Left lobe of liver (tissue), 2 donors: Measurements from ENCODE around the gene PRKCQ. TPM values are rescaled to one million over a fixed set of nuclear protein-coding genes. Genes with fewer than 3 reads are reported as not detected.
"Not testable (repeated sequence)": the region's sequence is repeated elsewhere in the genome, so short reads cannot be mapped to it uniquely, and the experiment has no call there.

Source experiments
- ATAC-seq: fragments of 200-7000 bp; cut with Tn5 transposase; one replicate; pipeline ENCODE4 v1.9.1; 2020; ENCODE audit warnings: mild to moderate bottlenecking, moderate library complexity
- DNase-seq: peaks from one replicate; pipeline ENCODE4 v3.0.0-alpha.2; 2020; ENCODE audit warnings: low spot score
- total RNA-seq: library from RNA; stranded (reverse); gene quantifications from one replicate; pipeline ENCODE4 v1.2.1, GENCODE V29; 2021
- donor health status: DM: no; HTN: no; CAD: no; lungs with moderate emphysema.
- donor health status: DM: no; HTN: yes; CAD: no.

PRKCQ gene
- total RNA-seq, 1 donor from 2014 or later, result 0.20 TPM

DNA sequence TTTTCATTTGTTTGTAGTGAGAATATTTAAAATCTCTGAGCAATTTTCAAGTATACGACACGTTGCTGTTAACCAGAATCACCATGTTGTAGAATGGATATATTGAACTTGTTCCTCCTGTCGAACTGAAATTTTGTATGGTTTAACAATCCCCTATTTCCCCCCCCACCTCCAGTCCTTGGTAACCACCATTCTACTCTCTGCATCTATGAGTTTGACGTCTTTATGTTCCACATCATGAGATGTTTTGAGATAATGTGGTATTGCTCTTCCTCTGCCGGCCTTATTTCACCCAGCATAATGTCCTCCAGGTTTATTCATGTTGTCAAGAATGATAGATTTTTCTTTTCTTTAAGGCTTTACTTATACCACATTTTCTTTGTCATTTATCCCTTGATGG lies 17.4 kb upstream of the PRKCQ start:
- ATAC-seq (no peak), DNase-seq (no peak)

DNA sequence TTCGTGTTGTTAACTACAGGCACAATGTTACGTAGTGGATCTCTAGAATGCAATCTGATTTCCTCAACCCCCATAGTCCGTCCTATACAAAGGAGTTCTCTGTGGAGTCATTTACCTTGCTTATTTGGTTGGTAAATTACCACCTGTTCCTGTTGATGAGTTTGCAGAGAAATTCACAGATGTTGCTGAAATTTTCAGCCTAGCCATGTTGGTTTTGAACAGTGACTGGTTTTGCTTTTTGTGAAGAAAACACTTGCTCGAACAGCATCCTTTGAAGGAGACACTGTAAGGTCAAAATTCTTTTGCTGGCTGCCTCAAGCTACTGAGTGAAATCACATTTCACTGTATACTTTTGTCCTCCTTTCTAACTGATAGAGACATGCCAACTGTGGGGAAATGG lies 15.4 kb upstream of the PRKCQ start:
- DNase-seq (no peak), ATAC-seq (no peak)

DNA sequence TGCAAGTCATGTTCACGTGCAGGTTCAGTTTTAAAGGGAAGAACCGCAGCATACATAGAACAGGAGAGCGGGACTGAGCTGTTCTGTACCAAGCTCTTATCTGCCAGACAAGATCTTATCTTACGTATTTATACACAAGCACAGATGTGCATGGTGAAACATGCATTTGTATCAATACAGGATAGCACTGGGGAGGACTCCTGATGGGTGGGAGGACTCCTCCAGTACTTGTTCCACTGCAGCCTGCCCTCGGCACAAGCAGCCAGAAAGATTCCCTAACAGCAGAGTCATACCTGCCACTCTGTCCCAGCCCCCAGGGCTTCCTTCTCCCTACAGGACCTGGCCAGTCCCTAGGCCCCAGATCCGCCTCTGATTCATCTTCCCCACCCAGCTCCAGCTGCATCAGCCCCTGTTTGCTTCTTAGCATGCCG lies 13.2 kb upstream of the PRKCQ start:
- no peak for DNase-seq
- ATAC-seq, result no peak

DNA sequence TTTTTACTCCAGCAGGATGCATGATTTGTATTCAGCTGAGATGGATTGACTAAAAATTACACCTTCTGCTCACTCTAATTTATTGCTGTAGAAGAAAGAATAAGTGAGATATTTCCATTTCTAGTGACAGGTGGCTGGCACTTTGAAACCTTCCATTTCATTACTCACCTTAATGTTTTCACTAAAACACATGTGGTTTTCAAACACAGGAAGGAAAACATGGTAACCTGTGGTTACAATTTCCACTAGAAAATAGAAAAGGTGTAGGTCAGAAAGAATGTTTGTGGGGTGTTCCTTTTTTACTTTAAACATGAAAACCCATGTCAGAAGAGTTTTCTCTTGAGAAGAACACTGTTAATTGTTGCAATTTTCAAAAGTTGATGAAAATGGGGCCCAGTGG lies 12.0 kb upstream of the PRKCQ start:
- ATAC-seq (no peak), DNase-seq (no peak)

DNA sequence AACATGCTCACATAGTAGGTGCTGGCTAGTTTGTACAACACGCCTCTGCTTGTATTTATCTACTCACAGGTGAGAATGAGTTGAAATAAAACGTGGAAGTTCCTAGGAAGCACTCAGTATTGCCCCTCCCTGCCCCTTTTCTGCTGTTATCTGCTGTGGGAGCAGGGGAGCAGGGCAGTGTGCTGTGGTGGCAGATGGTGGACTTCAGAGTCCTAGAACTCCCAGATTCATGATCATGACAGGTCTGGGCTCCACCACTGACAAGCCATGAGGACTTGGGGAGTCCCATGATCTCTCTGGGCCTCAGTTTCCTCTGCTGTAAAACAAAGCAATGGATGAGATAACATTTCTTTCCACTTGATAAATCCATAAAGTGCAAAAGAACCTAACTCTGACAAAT lies 11.6 kb upstream of the PRKCQ start:
- no peak for ATAC-seq

DNA sequence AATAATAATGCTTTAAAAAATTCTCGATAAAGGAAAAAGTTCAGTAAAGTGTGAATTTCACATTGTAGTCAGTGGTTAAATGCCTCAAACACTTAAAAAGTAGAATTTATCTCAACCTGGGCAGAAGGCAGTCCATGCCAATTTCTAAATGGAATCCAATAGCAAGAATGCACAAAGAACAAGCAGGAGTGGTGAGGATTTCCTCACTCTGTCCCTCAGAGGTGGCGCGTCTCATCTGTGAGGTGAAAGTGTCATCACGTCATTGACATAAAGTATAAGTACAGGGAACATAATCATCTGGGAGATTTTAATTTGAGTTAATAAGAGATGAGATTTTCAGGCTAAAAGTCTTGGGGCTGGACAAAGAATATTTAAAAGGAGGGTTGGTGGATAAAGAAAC lies 10.0 kb upstream of the PRKCQ start:
- ATAC-seq (no peak), DNase-seq (no peak)

More for the DNA sequence above, 11.6 kb upstream of the PRKCQ start:
- no peak for DNase-seq

DNA sequence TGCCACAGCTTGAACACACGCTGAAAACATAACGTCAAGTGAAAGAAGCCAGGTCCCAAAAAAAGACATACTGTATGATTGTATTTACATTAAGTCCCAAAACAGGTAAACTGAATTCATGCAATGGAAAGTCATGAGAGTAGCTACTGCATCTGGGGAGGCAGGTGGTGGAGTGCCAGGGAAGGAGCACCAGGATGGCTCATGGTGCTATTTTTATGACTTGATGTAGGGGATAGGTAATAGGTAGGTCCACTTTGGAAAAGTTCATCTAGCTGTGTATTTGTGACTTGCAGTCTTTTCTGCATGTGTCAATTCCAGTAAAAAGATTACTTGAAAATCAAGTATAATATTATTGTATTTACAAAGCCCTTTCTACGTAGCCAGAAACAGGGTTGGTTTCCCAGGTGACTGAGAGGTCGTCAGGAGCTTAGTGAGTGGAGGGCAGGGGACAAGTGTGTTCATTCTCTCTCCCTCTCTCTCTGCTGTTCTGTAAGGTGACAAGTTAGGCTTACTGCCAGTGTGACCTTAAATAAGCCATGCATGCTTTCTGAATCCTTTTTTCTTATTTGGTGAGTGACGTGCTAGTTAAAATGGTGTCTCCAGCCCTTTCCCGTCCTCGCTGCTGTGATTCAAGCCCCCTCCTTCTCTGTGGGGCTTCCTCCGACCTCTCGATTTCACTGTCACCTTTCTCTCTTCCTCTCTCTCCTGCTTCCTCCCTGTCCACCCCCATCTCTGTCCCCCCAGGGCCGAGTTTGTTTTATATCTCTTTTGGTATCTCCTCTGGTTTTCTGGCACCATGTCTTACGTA lies 9.4 kb upstream of the PRKCQ start:
- no peak for DNase-seq
- no peak for ATAC-seq

DNA sequence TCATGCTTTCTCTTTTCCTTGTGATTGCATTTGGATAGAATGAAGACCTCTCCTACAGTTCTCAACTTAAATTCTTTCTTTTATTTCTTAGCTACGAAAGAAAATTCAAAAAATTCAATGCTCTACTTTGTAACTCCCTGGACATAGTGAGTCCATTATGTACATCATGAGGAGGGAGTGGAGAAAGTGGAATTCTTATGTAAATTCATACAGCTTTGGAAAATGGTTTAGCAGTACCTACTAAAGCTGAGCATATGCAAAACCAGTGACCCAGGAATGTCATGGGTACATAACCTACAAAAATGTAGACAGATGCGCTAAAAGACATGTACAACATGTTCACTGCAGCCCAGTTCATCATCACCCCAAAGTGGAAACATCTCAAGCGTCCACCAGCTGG lies 8.8 kb upstream of the PRKCQ start:
- ATAC-seq (no peak), DNase-seq (no peak)

DNA sequence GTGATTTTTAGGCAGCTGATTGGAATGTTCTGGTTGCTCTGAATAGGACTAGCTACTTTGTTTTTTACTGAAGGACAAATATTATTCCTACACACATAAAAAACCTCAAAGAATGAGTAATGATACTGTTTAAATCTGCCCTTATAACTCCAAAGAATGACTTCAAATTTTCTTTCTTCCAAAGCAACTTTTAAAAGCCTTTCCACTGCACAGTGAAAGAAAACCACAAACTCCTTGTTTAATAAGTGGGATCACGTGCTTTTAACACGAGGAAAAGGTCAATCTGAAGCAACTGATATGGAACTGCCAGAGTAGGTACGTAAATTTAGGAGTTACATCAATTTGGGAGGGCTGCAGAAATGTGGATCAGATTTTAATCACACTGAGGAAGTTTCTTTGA lies 8.0 kb upstream of the PRKCQ start:
- DNase-seq, result no peak
- ATAC-seq, result no peak

DNA sequence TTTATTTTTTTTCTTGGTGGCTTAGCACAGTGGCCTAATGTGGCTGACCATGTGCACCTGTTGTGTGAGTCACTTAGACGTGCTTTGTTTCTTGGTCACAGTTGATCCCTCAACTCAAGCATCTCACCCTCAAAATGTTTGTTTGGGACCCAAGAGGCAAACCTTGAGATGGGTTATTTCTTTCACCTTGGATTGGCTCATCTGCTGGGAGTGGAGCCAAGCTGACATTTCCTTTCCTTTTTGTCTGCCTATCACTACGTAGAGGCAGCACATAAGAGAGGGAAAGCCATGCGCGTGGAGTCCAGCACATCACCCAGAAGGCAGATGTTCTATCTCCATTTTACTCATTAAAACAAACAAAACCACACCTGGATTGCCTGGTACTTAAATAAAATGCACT lies 6.4 kb upstream of the PRKCQ start:
- ATAC-seq (no peak), DNase-seq (no peak)

DNA sequence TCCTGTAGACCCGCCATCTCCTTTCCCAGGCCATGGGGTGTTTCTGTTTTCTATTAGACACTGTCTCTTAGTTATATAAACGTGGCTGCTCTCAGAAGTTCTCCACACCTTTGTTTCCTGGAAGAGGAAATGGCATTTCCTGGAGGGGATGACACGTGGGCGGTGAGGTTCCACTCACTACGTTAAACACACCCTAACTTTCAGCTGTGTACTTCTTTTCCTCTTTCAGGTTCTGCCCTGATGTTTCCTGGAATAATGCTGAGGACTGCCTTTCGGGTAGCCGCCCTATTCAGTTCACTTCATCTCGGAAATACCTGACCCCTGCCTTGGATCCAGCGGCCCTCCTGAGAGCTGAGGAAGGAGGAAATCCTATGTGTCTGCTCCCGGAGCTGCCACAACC lies 3.4 kb upstream of the PRKCQ start:
- no peak for ATAC-seq
- no peak for DNase-seq

DNA sequence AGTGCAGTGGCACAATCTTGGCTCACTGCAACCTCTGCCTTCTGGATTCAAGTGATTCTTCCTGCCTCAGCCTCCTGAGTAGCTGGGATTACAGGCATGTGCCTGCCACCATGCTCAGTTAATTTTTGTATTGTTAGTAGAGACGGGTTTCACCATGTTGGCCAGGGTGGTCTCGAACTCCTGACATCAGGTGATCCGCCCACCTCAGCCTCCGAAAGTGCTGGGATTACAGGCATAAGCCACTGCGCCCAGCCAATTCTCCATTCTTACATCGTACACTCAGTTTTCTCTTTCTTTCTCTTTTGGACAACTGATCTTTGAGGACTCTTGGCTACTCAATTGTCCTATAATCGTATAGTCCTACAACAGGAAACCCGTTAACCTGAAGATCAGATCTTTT lies 2.8 kb upstream of the PRKCQ start:
- ATAC-seq, DNase-seq: not testable (repeated sequence)

DNA sequence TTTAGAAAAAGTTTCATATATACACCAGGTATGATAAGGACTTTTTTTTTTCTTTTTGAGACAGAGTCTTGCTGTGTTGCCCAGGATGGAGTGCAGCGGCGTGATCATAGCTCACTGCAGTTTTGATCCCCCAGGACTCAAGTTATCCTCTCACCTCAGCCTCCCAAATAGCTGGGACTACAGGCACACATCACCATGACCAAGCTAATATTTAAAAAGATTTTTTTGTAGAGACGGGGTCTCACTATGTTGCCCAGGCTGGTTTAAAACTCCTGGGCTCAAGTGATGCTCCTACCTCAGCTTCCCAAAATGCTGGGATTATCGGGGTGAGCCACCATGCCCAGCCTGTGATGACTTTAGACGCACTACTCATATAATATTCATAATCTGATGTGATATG lies 2.2 kb upstream of the PRKCQ start:
- DNase-seq (no peak), ATAC-seq (no peak)

DNA sequence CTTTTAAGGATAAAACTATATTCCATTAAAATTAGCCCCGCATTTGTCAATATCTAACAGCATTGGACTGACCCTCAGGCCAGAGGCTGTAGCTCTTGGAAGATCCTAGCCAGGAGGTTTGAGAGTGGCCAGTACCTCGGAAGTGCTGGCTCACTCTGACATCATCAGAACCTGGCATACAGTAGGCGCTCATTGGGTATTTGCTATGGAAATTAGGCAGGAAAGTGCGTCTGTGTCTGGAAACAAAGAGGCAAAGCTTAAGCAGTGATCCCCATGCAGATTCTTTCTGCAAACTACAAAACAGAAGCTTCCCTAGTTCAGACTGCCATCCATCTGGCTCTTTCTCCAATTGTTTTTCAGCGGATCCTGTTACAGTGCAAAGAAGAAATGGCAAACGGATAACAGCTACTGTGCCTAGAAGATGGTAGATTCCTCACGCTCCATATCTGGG lies 1.7 kb upstream of the PRKCQ start:
- ATAC-seq (no peak), DNase-seq (no peak)

DNA sequence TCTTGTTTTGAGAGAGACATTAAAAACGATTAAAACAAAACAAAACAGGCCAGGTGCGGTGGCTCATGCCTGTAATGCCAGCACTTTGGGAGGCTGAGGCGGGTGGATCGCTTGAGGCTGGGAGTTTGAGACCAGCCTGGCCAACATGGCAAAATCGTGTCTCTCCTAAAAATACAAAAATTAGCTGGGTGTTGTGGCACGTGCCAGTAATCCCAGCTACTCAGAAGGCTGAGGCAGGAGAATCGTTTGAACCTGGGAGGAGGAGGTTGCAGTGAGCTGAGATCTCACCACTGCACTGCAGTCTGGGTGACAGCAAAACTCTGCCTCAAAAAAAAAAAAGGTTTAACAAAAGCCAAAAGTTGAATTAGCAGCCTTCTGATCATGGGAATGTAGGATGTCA lies 1.1 kb upstream of the PRKCQ start:
- ATAC-seq, DNase-seq: not testable (repeated sequence)

DNA sequence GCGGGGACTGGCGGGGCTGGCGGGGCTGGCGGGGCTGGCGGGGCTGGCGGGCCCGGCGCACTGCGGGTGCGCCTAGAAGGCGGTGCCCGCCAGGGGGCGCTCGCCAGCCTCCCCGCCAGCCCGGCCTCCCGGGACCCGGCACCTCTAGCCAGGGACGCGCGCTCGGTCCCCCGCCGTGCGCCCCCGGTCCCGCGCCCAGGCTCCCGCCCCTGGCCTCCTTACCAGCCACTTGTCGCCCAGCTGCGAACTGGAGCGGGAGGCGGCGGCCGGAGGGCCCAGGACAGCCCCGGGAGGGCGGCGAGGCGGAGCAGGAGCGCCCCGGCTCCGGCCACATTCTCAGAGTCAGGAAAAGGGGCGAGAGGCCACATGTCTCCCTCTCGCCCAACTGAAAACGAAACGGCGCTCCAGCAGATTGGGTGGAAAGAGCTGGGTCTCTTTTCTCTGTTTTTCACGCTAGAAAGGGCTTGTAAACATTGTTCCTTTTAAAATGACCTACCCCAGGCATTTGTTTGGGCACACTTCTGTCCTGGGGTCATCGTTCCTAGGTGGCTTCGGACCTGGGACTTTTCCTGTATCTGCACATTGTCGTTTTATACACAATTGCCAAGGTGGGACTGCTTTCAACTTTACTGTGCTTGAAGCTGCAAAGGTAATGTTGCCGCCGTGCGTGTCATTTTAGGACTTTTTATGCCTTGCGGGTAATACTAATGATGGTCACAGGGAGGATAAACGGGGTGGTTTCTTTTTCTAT lies 378 bp upstream of the PRKCQ start:
- DNase-seq (peak; percentile 77), ATAC-seq (peak; percentile 99)

DNA sequence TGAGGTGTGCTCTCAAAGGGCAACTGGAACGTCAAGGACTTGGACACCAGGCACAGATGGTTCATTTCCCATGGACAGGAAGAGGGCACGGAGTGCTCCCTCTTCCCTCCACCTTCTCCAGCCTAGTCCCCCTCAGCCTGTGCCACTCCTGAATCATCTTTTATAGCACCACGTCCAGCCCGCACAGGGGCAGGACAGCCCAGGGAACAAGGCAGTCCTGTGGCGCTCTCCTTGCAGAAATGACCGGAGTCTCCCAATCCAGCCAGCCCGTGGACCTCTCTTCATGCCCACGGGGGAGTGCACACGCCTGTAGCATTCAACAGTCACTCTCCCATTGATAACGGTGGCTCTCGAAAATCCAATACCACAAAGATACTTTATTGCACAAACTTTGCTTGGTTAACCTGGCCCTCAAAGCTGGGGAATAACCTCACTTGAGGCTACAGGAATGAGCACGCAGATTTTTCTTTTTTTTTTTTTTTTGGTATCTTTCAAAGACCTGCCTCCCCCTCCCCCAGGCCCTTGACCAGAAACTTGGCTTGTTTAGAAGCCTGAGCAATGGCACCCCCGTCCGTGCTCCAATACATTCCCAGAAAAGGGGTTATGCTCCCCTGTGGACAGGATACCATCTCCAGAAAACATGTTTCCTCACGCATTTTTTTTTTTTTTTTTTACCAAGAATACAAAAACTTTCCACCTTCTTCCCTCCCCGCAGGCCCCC lies 733 bp downstream of the PRKCQ start:
- ATAC-seq (no peak), DNase-seq (no peak)

DNA sequence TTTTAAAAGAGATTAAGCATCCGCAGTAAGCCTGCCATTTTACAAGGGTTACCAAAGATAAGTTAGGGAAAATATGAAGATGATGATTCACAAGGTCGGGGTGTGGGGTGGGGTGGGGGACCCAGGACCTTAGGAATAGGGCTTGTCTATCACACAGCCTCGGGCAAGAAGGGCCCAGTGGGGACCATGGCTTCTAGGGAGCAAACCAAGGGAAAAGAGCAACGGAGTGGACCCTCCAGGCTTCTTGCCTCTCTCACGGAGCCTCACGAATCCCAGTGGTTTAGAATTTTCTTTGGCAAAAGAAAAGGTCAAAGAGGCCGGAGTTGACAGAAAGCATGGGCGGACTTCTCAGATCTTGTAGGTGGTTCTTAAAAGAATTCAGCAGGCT lies 1.3 kb downstream of the PRKCQ start:
- no peak for ATAC-seq
- no peak for DNase-seq

DNA sequence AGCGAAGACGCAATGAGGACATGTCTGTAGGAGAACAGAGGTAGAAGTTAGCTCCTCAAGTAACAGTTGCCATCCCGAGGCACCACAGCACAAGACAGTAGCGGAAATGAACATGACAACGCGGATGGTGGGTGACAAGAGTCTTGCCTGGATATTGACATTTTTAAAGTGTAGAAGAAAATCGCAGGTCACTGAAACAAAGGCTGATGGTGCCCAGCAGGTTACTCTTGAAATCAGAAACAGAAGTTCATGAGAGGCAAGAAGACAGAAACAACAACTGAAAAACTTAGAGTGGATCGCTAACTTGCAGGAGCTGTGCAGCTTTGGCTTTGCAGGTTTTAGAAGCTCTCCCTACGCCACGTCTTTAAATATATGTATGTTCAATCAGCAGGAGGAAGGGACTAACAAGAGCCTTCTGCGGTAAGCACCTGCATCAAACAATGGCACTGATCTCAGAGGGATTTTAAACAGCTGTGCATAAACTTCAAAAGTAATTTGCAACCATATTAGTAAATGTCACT lies 1.8 kb downstream of the PRKCQ start:
- ATAC-seq (no peak), DNase-seq (no peak)

DNA sequence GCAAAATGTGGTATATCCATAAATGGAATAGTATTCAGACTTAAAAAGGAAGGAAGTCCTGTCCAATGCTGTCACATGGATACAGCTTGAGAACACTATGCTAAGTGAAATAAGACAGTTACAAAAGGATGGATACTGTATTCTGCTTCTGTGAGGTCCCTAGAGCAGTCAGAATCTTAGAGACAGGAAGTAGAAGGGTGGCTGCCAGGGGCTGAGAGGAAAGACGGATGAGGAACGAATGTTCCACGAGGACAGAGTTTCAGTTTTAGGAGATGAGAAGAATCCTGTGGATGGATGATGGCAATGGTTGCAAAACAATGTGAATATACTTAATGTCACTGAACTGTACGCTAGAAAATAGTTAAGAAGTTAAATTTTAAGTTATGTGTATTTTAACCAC lies 3.8 kb downstream of the PRKCQ start:
- ATAC-seq (no peak), DNase-seq (no peak)

DNA sequence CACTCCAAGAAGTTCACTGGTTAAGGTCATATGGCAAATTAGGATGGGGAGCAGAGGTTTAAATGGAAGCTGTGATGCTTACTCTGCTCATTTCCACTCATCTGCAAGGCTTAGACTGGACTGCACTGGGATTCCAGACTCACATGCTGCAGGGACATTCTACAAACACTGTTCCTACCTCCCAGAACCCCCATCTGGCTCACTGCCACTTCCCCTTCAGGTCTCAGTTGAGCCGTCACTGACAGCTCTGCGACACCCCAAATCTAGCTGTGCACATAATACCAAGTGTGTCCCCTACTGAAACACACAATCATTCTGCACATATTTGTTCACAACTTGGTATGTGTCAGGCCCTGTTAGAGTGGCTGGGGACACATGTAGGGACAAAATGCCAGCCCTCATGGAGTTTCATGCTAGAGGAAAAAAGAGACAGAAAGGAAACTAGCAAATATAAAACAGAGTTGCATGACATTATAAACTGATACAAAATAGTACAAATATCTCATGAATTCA lies 5.4 kb downstream of the PRKCQ start:
- no peak for ATAC-seq
- no peak for DNase-seq
